LHCN-M2 (cell line): ENCODE results near the gene ZBTB47. TPM values are rescaled to one million over a fixed set of nuclear protein-coding genes. Genes with fewer than 3 reads are reported as not detected.

Experiments
- DNase-seq: peaks from one replicate; pipeline ENCODE4 v3.0.0-alpha.2; 2012; ENCODE audit warnings: low read depth
- total RNA-seq: library from RNA; depleted of rRNA; stranded (reverse); fragments of >200 nt; gene quantifications from 2 replicates; pipeline ENCODE4 v1.2.3, GENCODE V29; 2014

ZBTB47 gene
- total RNA-seq, 1 experiment from 2014 or later, result 33.2 TPM

- no peak for DNase-seq
Observed at GRCh38 chr3:42665050-42665878, 11.8 kb downstream of the ZBTB47 start.

GRCh38 chr3:42666022-42666421 is 12.5 kb downstream of the ZBTB47 start:
- no peak for DNase-seq

GRCh38 chr3:42666577-42666998 is 13.1 kb downstream of the ZBTB47 start:
- DNase-seq, result no peak

GRCh38 chr3:42667096-42667522 is 13.6 kb downstream of the ZBTB47 start:
- DNase-seq, result no peak

- DNase-seq, result peak; percentile 83
Observed at GRCh38 chr3:42667523-42668412, 14.3 kb downstream of the ZBTB47 start.

- DNase-seq, result no peak
Observed at GRCh38 chr3:42668413-42668760, 14.9 kb downstream of the ZBTB47 start.

- DNase-seq, result peak; percentile 28
Observed at GRCh38 chr3:42668793-42669217, 15.3 kb downstream of the ZBTB47 start.

GRCh38 chr3:42670051-42670576 is 16.6 kb downstream of the ZBTB47 start:
- no peak for DNase-seq

GRCh38 chr3:42670670-42671069 is 17.2 kb downstream of the ZBTB47 start:
- no peak for DNase-seq

- DNase-seq, result no peak
Observed at GRCh38 chr3:42672515-42672914, 19.0 kb downstream of the ZBTB47 start.

GRCh38 chr3:42673082-42673481 is 19.6 kb downstream of the ZBTB47 start:
- no peak for DNase-seq

GRCh38 chr3:42674146-42674545 is 20.6 kb downstream of the ZBTB47 start:
- DNase-seq, result no peak

- DNase-seq, result no peak
Observed at GRCh38 chr3:42675909-42676308, 22.4 kb downstream of the ZBTB47 start.

- DNase-seq, result no peak
Observed at GRCh38 chr3:42678447-42678846, 24.9 kb downstream of the ZBTB47 start.

GRCh38 chr3:42680271-42680670 is 26.8 kb downstream of the ZBTB47 start:
- DNase-seq, result peak; percentile 32

GRCh38 chr3:42680806-42681205 is 27.3 kb downstream of the ZBTB47 start:
- no peak for DNase-seq

- DNase-seq, result no peak
Observed at GRCh38 chr3:42681361-42682038, 28.0 kb downstream of the ZBTB47 start.

- no peak for DNase-seq
Observed at GRCh38 chr3:42682301-42683070, 29.0 kb downstream of the ZBTB47 start.

GRCh38 chr3:42683875-42684598 is 30.5 kb downstream of the ZBTB47 start:
- DNase-seq, result peak; percentile 93
